Endodermal cell (in vitro differentiated cells): Measurements from ENCODE around the gene PIN4. TPM values are rescaled to one million over a fixed set of nuclear protein-coding genes. Genes with fewer than 3 reads are reported as not detected.

ENCODE experiments used
- DNase-seq: peaks from one replicate; pipeline ENCODE4 v3.0.0-alpha.2; 2017
- H3K27ac ChIP-seq: 2 replicates; pipeline ENCODE4 v1.5.1; 2013; ENCODE audit warnings: mild to moderate bottlenecking, low read depth, low read length, moderate library complexity
- H3K27me3 ChIP-seq: 2 replicates; pipeline ENCODE4 v1.6.1; 2013; ENCODE audit warnings: mild to moderate bottlenecking, low read length, moderate library complexity; ENCODE audit not compliant: insufficient read depth, control insufficient read depth, poor library complexity, severe bottlenecking
- H3K36me3 ChIP-seq: 2 replicates; pipeline ENCODE4 v1.7.0; 2013; ENCODE audit warnings: mild to moderate bottlenecking, low read length, moderate library complexity; ENCODE audit not compliant: control insufficient read depth, insufficient read depth
- H3K4me1 ChIP-seq: one replicate; pipeline ENCODE4 v1.7.0; 2013; ENCODE audit warnings: low read length; ENCODE audit not compliant: control insufficient read depth, insufficient read depth
- H3K4me3 ChIP-seq: 2 replicates; pipeline ENCODE4 v1.5.1; 2013; ENCODE audit warnings: mild to moderate bottlenecking, low read length, moderate library complexity
- H3K9ac ChIP-seq: 2 replicates; pipeline ENCODE4 v1.6.1; 2013; ENCODE audit warnings: mild to moderate bottlenecking, low read length, moderate library complexity; ENCODE audit not compliant: poor library complexity, severe bottlenecking; ENCODE audit errors: extremely low read depth
- H3K9me3 ChIP-seq: 2 replicates; pipeline ENCODE4 v1.6.1; 2013; ENCODE audit warnings: mild to moderate bottlenecking, low read length, moderate library complexity; ENCODE audit not compliant: control insufficient read depth
- H3K27ac Mint-ChIP-seq: 2 replicates; pipeline ENCODE4 v1.8.0; 2020; ENCODE audit warnings: mixed read lengths
- H3K27me3 Mint-ChIP-seq: 2 replicates; pipeline ENCODE4 v1.8.0; 2021; ENCODE audit warnings: mild to moderate bottlenecking, mixed read lengths; ENCODE audit not compliant: insufficient read depth
- H3K36me3 Mint-ChIP-seq: 2 replicates; pipeline ENCODE4 v1.8.0; 2020; ENCODE audit warnings: low read depth, mixed read lengths
- H3K4me1 Mint-ChIP-seq: 2 replicates; pipeline ENCODE4 v1.8.0; 2020; ENCODE audit warnings: mixed read lengths
- H3K4me3 Mint-ChIP-seq: 2 replicates; pipeline ENCODE4 v1.8.0; 2020; ENCODE audit warnings: mild to moderate bottlenecking, moderate library complexity, mixed read lengths
- H3K9me3 Mint-ChIP-seq: 2 replicates; pipeline ENCODE4 v1.8.0; 2020; ENCODE audit warnings: mild to moderate bottlenecking, mixed read lengths
- CTCF ChIP-seq: fragments of 200-600 bp; sonication (generic); conservative IDR thresholded peaks from 2 replicates; pipeline ENCODE4 v1.5.0; 2021; ENCODE audit warnings: antibody characterized with exemption, mild to moderate bottlenecking
- WGBS, 2 experiments: methylation state at CpG; one replicate each; pipeline versions ENCODE4 v1.1.5 to v1.1.7; 2013; ENCODE audit warnings: missing lambda C conversion rate in 2 of 2, mixed read lengths in 1 of 2; ENCODE audit not compliant: insufficient coverage in 1 of 2, insufficient read length in 1 of 2; 5-methylcytosine and 5-hydroxymethylcytosine counted together
- total RNA-seq, 2 donors: library from RNA; stranded (reverse); fragmentation: NEBNext Ultra II Directional in 1 of 2; extraction: Animal tissue kit (Norgen Biotek cat#: 25700) in 1 of 2; gene quantifications; 2 replicates in 1 of 2; 3 replicates in 1 of 2; pipeline ENCODE4 v1.2.1, GENCODE V29; 2021

PIN4 gene
- total RNA-seq, 2 donors from 2014 or later = 16.6 to 17.2 TPM

GRCh38 chrX:72230290-72230689 lies 48.7 kb downstream of the PIN4 start:
- Histone ChIP-seq H3K4me1 (no peaks in the 10 kb centered on the region), H3K27ac (no peak overlapping the region), H3K27me3 (no peaks in the 10 kb centered on the region), H3K4me3 (no peak overlapping the region), H3K9ac (no peak overlapping the region), H3K9me3 (peaks cover 45% of the 10 kb centered on the region), H3K36me3 (peaks cover 26% of the 10 kb centered on the region)
- 100% methylated on average over 3 of the region's 3 CpGs; no CpG with 5 or more reads in 1 of the 2 experiments for WGBS, 2 experiments
- no peak overlapping the region for H3K27ac Mint-ChIP-seq
- TF ChIP-seq CTCF = no peak
- H3K36me3 Mint-ChIP-seq = peaks cover 44% of the 10 kb centered on the region
- H3K27me3 Mint-ChIP-seq = no peaks in the 10 kb centered on the region
- no peak overlapping the region for H3K4me3 Mint-ChIP-seq
- H3K9me3 Mint-ChIP-seq = peaks cover 31% of the 10 kb centered on the region
- H3K4me1 Mint-ChIP-seq = no peaks in the 10 kb centered on the region
- DNase-seq = no peak

GRCh38 chrX:72236841-72237240 lies 55.3 kb downstream of the PIN4 start:
- no peaks in the 10 kb centered on the region for H3K4me1 ChIP-seq
- no peak overlapping the region for H3K9ac ChIP-seq
- H3K9me3 ChIP-seq = peaks cover 12% of the 10 kb centered on the region
- no peak overlapping the region for H3K4me3 ChIP-seq
- Mint-ChIP-seq H3K4me3 (no peak overlapping the region), H3K36me3 (peaks cover 38% of the 10 kb centered on the region), H3K27ac (no peak overlapping the region), H3K27me3 (no peaks in the 10 kb centered on the region), H3K9me3 (peaks cover 67% of the 10 kb centered on the region), H3K4me1 (no peaks in the 10 kb centered on the region)
- no peaks in the 10 kb centered on the region for H3K27me3 ChIP-seq
- no peak for DNase-seq
- WGBS, 2 experiments = 98% methylated on average over 3 of the region's 4 CpGs; no CpG with 5 or more reads in 1 of the 2 experiments
- no peak overlapping the region for H3K27ac ChIP-seq
- no peak for TF ChIP-seq CTCF
- H3K36me3 ChIP-seq = peaks cover 15% of the 10 kb centered on the region

- WGBS, 2 experiments = 30 to 40% methylated on average over 2 to 6 of the region's 6 CpGs
- H3K4me1 ChIP-seq = no peaks in the 10 kb centered on the region
- H3K4me1 Mint-ChIP-seq = no peaks in the 10 kb centered on the region
- H3K36me3 Mint-ChIP-seq = peaks cover 27% of the 10 kb centered on the region
- peak overlapping the region; percentile 80 for H3K27ac Mint-ChIP-seq
- peaks cover under 1% of the 10 kb centered on the region for H3K9me3 ChIP-seq
- H3K4me3 ChIP-seq = peak overlapping the region; percentile 87
- no peaks in the 10 kb centered on the region for H3K27me3 ChIP-seq
- no peaks in the 10 kb centered on the region for H3K27me3 Mint-ChIP-seq
- H3K9me3 Mint-ChIP-seq = peaks cover 65% of the 10 kb centered on the region
- peak overlapping the region; percentile 38 for H3K9ac ChIP-seq
- DNase-seq = no peak
- peak overlapping the region; percentile 75 for H3K4me3 Mint-ChIP-seq
- peaks cover 14% of the 10 kb centered on the region for H3K36me3 ChIP-seq
- TF ChIP-seq CTCF = no peak
- H3K27ac ChIP-seq = no peak overlapping the region
Measured at GRCh38 chrX:72238183-72238582, 56.6 kb downstream of the PIN4 start.
